Activated CD8-positive, alpha-beta memory T cell treated with anti-CD3 and anti-CD28 coated beads, Interleukin-2, amount 50 U/mL, for 1 hour (primary cell): ENCODE measurements around the gene PSIP1.
"Not testable (repeated sequence)": the region's sequence is repeated elsewhere in the genome, so short reads cannot be mapped to it uniquely, and the experiment has no call there.

Source experiments
- DNase-seq: peaks from one replicate; pipeline ENCODE4 v3.0.0-alpha.2; 2020; ENCODE audit errors: extremely low read depth

The PSIP1 gene

GRCh38 chr9:15433191-15433590 is 77.6 kb downstream of the PSIP1 start:
- DNase-seq: no peak

GRCh38 chr9:15430920-15431844 is 79.6 kb downstream of the PSIP1 start:
- DNase-seq: no peak

GRCh38 chr9:15427702-15428101 is 83.1 kb downstream of the PSIP1 start:
- not testable (repeated sequence) for DNase-seq

- DNase-seq: no peak
These were observed 84.8 kb downstream of the PSIP1 start for GRCh38 chr9:15426019-15426418.

- no peak for DNase-seq
These were observed 87.4 kb downstream of the PSIP1 start for GRCh38 chr9:15423231-15423985.

GRCh38 chr9:15422372-15423230 is 88.2 kb downstream of the PSIP1 start, which contains the start of gene SNAPC3:
TSS of gene SNAPC3 (plus strand) at chr9:15422876. CDS start at chr9:15422880, 4 bp downstream.
- peak; percentile 65 for DNase-seq

- DNase-seq: no peak
These were observed 88.8 kb downstream of the PSIP1 start for GRCh38 chr9:15421990-15422371.

- no peak for DNase-seq
These were observed 89.2 kb downstream of the PSIP1 start for GRCh38 chr9:15421532-15421931.

- no peak for DNase-seq
These were observed 90.0 kb downstream of the PSIP1 start for GRCh38 chr9:15420796-15421195.

GRCh38 chr9:15417626-15418025 is 93.1 kb downstream of the PSIP1 start:
- no peak for DNase-seq

- DNase-seq: no peak
These were observed 93.9 kb downstream of the PSIP1 start for GRCh38 chr9:15416880-15417279.
